ENCODE results near the gene CHST11. TPM values are rescaled to one million over a fixed set of nuclear protein-coding genes. Genes with fewer than 3 reads are reported as not detected.

The CHST11 gene
- total and polyA plus RNA-seq, 9 of the 15 experiments (the other 6 are each of a cell fraction or from before 2014, with no cell fraction given) = 2.3 to 38.7 (median 15.0) TPM

- TF ChIP-seq ZBTB40 (IDR thresholded peaks at IDR 0.05) = peak; percentile 4; the same call in 1 of the 2 replicates
- no peak for TF ChIP-seq ZBTB40 (CRISPR knock-in tag; IDR thresholded peaks at IDR 0.05)
- no peak for TF ChIP-seq CEBPG (CRISPR knock-in tag; IDR thresholded peaks at IDR 0.05)
- TF ChIP-seq CEBPG (tag; conservative IDR thresholded peaks at IDR 0.05 in 1 of 2, IDR thresholded peaks at IDR 0.05 in 1 of 2) = peak; percentile 49 to 55; a peak in 3 of 4 replicates
- TF ChIP-seq TOE1 (IDR thresholded peaks at IDR 0.05; ENCODE audit: borderline replicate concordance) = no peak
- no peak for TF ChIP-seq TOE1 (CRISPR knock-in tag; IDR thresholded peaks at IDR 0.05; ENCODE audit: borderline replicate concordance, low read depth)
- TF ChIP-seq COPS2 (conservative IDR thresholded peaks at IDR 0.05) = no peak
- peak; percentile 9; the same call in 1 of the 2 replicates for TF ChIP-seq ARID3A (IDR thresholded peaks at IDR 0.05; ENCODE audit: borderline replicate concordance, low read depth, low read length)
- no peak for TF ChIP-seq CAMTA2 (CRISPR knock-in tag; conservative IDR thresholded peaks at IDR 0.05)
- TF ChIP-seq, protein P1, sequence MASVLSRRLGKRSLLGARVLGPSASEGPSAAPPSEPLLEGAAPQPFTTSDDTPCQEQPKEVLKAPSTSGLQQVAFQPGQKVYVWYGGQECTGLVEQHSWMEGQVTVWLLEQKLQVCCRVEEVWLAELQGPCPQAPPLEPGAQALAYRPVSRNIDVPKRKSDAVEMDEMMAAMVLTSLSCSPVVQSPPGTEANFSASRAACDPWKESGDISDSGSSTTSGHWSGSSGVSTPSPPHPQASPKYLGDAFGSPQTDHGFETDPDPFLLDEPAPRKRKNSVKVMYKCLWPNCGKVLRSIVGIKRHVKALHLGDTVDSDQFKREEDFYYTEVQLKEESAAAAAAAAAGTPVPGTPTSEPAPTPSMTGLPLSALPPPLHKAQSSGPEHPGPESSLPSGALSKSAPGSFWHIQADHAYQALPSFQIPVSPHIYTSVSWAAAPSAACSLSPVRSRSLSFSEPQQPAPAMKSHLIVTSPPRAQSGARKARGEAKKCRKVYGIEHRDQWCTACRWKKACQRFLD (CRISPR knock-in tag; IDR thresholded peaks at IDR 0.05) = no peak
- TF ChIP-seq ZKSCAN1 (IDR thresholded peaks at IDR 0.05; ENCODE audit: low read depth, low read length) = no peak
- no peak for TF ChIP-seq ZNF398 (CRISPR knock-in tag; IDR thresholded peaks at IDR 0.05)
Observed at GRCh38 chr12:104604070-104604994, 147.6 kb downstream of the CHST11 start (continued).
